ENCODE measurements around the gene ADD2.

ADD2 gene

DNA sequence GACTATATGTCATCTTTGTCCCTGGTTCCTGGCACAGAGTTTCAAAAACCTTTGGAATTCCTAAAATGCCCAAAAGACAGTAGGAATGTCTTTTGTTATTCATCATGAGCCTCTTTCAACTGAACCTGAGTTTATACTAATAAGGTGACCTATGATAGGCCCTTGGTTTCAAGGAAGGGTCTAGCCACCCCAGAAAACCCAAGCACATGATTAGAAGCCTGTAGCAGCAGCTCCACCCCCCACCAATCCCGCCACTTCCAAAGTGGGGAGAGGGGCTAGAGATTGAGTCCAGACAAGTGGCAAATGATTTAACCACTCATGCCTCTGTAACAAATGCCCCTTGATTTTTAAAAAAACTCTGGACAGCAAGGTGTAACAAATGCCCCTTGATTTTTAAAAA lies 56.8 kb downstream of the ADD2 start:
- TF ChIP-seq, protein P1, sequence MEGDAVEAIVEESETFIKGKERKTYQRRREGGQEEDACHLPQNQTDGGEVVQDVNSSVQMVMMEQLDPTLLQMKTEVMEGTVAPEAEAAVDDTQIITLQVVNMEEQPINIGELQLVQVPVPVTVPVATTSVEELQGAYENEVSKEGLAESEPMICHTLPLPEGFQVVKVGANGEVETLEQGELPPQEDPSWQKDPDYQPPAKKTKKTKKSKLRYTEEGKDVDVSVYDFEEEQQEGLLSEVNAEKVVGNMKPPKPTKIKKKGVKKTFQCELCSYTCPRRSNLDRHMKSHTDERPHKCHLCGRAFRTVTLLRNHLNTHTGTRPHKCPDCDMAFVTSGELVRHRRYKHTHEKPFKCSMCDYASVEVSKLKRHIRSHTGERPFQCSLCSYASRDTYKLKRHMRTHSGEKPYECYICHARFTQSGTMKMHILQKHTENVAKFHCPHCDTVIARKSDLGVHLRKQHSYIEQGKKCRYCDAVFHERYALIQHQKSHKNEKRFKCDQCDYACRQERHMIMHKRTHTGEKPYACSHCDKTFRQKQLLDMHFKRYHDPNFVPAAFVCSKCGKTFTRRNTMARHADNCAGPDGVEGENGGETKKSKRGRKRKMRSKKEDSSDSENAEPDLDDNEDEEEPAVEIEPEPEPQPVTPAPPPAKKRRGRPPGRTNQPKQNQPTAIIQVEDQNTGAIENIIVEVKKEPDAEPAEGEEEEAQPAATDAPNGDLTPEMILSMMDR (conservative IDR thresholded peaks at IDR 0.05; ENCODE audit: low read depth, low read length): no peak
- DNase-seq (ENCODE audit: low read depth): no peak
- no peak overlapping the region for H3K4me3 ChIP-seq (ENCODE audit: low read depth, low read length)

- H3K4me3 ChIP-seq (ENCODE audit: low read depth, low read length): no peak overlapping the region
- no peak for DNase-seq (ENCODE audit: low read depth)
- TF ChIP-seq, protein P1 (conservative IDR thresholded peaks at IDR 0.05; ENCODE audit: low read depth, low read length): no peak
Observed at GRCh38 chr2:70710038-70710690, 57.8 kb downstream of the ADD2 start.

GRCh38 chr2:70709275-70710037 lies 58.5 kb downstream of the ADD2 start:
- TF ChIP-seq, protein P1 (conservative IDR thresholded peaks at IDR 0.05; ENCODE audit: low read depth, low read length): no peak
- DNase-seq (ENCODE audit: low read depth): no peak
- no peak overlapping the region for H3K4me3 ChIP-seq (ENCODE audit: low read depth, low read length)

- no peak overlapping the region for H3K4me3 ChIP-seq (ENCODE audit: low read depth, low read length)
- no peak for DNase-seq (ENCODE audit: low read depth)
- TF ChIP-seq, protein P1 (conservative IDR thresholded peaks at IDR 0.05; ENCODE audit: low read depth, low read length): no peak
Observed at GRCh38 chr2:70708376-70709199, 59.4 kb downstream of the ADD2 start.

DNA sequence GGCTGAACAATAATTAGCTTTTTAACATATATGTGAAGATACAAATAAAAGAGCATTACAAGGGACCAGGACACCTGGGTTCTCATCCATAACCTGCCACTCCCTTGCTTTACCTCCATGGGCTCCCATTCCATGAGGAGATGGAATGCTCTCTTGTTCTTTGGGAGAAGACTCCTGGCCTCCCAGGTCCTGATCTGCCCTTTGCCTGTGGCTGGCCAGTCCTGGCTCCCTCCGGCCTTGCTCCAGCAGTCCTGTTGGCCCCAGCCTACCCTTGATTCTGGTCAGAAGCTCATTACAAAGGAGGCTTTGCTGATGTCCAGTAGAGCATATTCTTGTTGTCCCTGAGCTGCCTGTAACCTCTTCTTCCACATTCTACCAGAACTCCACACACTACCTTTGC lies 60.3 kb downstream of the ADD2 start:
- DNase-seq (ENCODE audit: low read depth): no peak
- TF ChIP-seq, protein P1 (conservative IDR thresholded peaks at IDR 0.05; ENCODE audit: low read depth, low read length): no peak
- no peak overlapping the region for H3K4me3 ChIP-seq (ENCODE audit: low read depth, low read length)

GRCh38 chr2:70706026-70706795 lies 61.8 kb downstream of the ADD2 start:
- H3K4me3 ChIP-seq (ENCODE audit: low read depth, low read length): no peak overlapping the region
- no peak for DNase-seq (ENCODE audit: low read depth)
- TF ChIP-seq, protein P1 (conservative IDR thresholded peaks at IDR 0.05; ENCODE audit: low read depth, low read length): no peak

Data from choroid plexus epithelial cell (primary cell).